ENCODE data around the gene ELL.
A peak's percentile ranks its signal among the peaks of the same experiment; 100 is the strongest.
"Not testable (repeated sequence)": the region's sequence is repeated elsewhere in the genome, so short reads cannot be mapped to it uniquely, and the experiment has no call there.

The ELL gene

DNA sequence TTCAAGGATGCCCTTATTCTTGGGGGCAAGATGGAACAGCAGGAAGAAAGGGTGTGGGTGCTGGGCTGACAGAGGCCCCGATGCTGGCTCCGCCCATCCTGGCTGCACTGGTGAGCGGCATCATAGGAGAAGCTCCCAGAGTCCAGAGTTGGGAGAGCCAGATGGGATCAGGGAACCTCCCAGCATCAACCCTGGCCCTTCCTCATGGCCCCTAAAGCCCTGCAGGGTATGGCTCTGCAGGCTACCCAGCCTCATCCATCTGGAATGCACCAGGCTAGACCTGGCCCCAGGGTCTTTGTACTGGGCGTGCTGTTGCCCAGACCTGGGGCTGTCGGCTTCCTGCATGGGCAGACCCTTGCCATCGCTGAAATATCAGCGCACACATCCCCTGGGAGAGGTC lies 7.9 kb upstream of the ELL start:
- no peak for DNase-seq

DNA sequence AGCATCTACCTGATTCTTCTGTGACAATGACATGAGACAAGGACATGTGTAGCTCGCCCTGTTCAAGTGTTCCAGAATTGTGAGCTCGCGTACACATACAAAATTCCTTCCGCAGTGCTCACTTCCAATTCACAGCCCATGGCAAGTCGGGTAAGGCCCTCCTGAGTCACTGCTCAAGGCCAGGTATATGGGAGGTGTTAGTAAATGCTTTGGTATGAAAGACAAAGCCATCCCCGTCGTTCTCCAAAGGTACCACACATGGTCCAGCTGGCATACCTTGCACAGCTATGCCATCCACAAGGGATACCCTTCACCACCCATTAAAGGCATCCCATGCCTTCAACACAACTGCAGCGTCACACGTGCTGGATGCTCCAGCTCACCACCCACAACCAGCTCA lies 4.4 kb upstream of the ELL start:
- DNase-seq, result no peak

- DNase-seq, result no peak
These were observed 2.0 kb upstream of the ELL start for GRCh38 chr19:18523841-18524240.

DNA sequence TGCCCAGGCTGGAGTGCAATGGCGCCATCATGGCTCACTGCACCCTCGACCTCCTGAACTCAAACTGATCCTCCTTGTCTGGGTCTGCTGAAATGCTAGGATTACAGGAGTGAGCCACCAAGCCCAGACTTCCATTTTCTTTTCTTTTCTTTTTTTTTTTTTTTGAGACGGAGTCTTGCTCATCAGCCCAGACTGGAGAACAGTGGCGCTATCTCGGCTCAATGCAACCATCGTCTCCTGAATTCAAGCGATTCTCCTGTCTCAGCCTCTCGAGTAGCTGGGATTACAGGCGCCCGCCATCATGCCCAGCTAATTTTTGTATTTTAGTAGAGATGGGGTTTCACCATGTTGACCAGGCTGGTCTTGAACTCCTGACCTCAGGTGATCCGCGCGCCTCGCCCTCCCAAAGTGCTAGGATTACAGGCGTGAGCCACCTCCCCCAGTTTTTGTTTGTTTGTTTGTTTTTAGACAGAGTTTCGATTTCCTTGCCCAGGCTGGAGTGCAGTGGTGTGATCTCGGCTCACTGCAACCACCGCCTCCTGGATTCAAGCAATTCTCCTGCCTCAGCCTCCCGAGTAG lies 1.1 kb upstream of the ELL start:
- not testable (repeated sequence) for DNase-seq

GRCh38 chr19:18522124-18522861 lies 423 bp upstream of the ELL start:
- peak; percentile 100 for DNase-seq

- peak; percentile 46 to 52 for DNase-seq
These were observed 800 bp downstream of the ELL start for GRCh38 chr19:18520848-18521691.

- peak; percentile 74 to 75 for DNase-seq
These were observed 1.7 kb downstream of the ELL start for GRCh38 chr19:18519962-18520847.

GRCh38 chr19:18518639-18519038 lies 3.2 kb downstream of the ELL start:
- DNase-seq, result no peak

DNA sequence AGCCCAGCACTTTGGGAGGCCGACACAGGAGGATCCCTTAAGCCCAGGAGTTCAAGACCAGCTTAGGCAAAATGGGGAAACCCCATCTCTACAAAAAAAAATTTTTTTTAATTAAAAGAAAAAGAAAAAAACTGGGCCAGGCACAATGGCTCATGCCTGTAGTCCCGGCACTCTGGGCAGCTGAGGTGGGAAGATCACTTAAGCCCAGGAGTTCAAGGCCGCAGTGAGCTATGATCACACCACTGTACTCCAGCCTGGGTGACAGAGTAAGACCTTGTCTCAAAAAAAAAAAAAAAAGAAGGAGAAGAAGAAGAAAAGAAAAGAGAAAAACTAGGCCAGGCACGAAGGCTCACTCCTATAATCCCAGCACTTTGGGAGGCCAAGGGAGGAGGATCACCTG lies 4.3 kb downstream of the ELL start:
- DNase-seq, result no peak

DNA sequence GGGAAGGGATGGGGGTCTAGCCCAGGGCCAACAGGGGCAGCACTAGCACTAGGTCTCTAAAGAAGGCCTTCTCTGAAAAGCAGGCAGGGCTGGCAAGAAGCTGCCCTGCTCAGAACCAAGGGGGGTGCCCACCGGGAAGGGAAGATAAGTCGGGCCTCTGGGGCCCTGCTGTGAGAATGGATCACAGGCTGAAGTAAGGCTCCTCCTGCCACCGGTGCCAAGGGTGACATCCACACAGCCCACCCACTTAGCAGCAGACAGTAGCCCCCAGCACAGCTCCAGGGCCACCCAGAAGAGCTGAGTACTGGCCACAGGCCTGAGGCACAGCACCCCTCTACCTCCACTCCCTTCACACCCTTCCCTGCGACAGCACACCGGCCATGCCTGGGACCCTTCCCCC lies 5.9 kb downstream of the ELL start:
- DNase-seq, result no peak

DNA sequence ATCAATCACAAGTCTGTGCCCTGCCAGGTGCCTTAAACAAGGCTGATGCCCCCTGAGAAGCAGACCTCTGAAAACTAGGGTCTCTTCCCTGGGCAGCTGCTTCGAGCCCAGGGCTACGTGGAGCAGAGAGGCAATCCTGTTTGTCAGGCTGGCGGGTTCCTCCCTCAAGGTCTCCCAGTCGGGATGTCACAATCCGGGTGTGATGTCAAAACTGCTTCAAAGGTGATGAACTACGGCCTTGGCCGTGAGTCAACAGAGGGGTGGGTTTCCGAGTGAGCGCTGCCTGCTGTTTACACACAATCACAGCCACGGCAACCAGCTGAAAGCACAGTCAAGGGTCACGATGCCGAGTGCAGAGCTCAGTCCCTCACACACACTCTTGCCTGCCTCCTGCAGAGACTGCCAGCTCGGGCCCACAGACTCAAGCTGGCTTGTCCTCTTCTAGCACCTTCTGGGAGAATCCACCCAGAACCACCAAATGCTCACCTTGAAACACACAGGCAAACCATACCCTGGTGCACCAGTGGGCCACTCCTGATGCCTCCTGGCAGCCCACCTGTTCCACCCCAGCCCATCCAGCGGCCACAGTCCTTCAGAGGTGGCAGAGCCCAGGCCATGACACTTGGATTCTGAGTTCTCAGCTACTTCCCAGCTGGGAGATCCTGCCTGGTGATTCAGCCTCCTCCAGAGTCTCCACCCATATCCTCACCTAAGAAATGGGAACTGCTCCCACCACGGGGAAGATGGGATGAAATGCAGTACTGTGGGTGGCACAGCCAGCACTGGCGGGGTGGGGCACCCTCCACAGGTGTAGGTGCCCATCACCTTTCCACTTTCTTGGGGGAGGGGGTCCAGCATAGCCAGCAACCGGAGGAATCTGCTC lies 6.8 kb downstream of the ELL start:
- DNase-seq, result no peak

- no peak for DNase-seq
These were observed 8.0 kb downstream of the ELL start for GRCh38 chr19:18513868-18514267.

DNA sequence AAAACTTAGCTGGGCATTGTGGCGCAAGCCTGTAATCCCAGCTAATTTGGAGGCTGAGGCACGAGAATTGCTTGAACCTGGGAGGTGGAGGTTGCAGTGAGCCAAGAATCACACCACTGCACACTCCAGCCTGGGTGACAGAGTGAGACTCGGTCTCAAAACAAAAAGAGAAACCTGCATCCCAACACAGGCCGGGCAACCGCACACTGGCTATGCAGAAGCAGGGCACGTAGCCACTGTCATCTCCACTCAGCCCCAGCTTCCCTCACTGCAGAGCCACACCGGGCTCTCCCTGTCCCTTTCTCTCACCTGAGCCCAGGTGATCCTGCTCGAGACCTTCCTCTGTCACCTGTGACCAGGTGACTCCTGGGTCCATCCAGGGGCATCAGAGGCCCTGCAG lies 11.7 kb downstream of the ELL start:
- DNase-seq, result no peak

GRCh38 chr19:18508585-18508984 lies 13.3 kb downstream of the ELL start:
- DNase-seq, result no peak

- no peak for DNase-seq
These were observed 14.0 kb downstream of the ELL start for GRCh38 chr19:18507727-18508440.

GRCh38 chr19:18507021-18507726 lies 14.7 kb downstream of the ELL start:
- DNase-seq, result no peak

DNA sequence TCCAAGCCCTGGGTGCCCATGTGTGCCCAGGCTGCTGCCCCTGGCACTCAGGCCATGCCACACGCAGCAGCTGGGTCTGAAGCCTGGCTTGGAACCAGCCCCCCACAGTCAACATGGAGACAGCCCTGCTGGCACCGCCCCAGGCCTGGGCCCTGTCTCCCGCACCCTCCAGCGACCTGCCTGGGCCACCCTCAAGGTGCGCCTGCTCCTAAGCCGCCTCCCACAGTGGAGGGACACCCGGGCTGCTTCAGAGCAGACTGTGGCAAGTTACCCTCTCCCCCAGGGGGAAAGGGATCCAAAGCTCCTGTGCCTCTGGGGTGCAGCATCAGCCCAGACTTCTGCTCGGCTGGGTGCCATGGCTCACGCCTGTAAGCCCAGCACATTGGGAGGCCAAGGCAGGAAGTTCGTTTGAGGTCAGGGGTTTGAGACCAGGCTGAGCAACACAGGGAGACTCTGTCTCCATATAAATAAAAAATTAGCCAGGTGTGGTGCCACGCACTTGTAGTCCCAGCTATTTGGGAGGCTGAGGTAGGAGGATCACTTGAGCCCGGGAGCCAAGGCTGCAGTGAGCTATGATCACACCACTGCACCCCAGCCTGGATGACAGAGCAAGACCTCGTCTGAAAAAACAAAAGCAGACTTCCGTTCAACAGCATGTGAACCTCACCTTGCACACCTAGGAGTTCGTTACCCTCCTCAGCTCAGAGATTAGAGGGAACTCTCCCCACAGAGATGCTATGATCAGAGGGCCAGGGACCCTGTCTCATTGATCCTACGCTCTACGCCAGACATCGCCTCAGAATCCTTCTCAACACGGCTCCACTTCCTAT lies 15.6 kb downstream of the ELL start:
- DNase-seq, result no peak

DNA sequence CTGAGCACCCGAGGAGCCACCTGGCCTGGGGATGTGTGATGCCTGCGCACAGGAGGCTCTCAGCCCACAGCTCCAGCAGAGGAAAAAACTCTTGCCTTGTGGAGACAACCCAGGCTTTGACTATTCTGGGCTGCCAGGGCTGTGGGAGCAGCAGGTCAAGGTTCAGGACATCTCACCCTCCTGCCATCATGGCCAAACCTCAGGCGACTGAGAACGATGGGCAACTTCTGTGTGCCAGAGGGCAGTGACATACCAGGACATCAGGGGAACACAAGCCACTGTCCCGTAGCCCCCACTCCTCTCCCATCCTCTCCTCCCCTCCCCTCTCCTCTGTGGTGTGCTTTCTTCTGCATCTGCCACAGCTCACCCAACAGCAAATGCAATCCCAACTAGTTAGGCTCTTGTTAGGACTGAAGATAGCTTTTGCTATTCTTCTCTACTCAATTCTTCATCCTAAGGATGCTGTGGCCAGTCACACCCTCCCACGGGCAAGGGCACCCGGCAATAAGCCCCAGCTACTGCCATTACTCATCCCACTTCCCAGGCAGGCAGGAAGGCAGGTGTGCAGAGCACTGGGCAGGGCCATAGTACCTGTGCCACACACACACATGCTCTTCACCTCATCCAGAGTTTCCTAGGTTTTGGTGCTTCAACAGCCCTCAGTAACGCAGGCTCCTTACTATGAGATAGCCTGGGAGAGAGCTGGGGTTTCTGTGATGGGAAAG lies 16.8 kb downstream of the ELL start:
- DNase-seq, result peak in 1 of 2 experiments; percentile 61
